ENCODE data around the gene S100A7A. TPM values are rescaled to one million over a fixed set of nuclear protein-coding genes. Genes with fewer than 3 reads are reported as not detected.
"Not testable (repeated sequence)": the region's sequence is repeated elsewhere in the genome, so short reads cannot be mapped to it uniquely, and the experiment has no call there.

The S100A7A gene
- total RNA-seq, 1 donor from 2014 or later: not detected

DNA sequence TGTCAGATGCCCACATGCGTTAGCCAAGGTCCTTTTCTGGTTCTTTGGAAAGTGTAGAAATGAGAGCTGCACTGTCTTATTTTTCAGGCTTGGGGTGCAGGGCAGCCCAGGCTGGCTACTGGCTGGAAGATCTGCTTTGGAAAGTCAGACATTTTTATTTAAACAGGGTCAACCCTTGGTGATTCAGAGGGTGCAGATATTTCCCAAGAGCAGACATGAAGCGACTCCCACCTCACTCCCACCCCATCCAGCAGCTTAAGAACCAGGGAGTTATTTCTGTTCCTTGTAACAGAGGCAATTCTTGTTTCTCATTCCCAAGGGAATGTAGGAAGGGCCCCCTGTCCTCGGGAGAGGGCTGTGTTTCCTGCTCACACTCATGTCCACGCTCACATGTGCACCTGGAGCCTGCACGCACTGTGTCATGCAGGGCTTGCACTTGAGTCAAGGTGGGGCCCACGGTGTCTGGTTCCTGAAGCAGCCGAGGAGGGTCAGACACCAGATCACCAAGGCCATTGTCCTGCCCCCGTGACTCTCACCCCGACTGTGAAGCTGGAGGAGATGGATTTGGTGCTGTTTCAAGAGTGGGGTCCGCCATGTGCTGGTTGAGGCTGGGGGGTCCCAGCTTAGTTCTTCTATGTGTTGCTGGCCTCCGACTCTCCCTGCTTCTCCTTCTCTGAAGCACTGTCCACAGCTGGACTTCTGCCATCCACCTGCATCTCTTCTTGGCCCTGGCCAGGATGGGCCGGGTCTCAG lies 992 bp downstream of the S100A7A start:
- TF ChIP-seq, protein P1, sequence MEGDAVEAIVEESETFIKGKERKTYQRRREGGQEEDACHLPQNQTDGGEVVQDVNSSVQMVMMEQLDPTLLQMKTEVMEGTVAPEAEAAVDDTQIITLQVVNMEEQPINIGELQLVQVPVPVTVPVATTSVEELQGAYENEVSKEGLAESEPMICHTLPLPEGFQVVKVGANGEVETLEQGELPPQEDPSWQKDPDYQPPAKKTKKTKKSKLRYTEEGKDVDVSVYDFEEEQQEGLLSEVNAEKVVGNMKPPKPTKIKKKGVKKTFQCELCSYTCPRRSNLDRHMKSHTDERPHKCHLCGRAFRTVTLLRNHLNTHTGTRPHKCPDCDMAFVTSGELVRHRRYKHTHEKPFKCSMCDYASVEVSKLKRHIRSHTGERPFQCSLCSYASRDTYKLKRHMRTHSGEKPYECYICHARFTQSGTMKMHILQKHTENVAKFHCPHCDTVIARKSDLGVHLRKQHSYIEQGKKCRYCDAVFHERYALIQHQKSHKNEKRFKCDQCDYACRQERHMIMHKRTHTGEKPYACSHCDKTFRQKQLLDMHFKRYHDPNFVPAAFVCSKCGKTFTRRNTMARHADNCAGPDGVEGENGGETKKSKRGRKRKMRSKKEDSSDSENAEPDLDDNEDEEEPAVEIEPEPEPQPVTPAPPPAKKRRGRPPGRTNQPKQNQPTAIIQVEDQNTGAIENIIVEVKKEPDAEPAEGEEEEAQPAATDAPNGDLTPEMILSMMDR (IDR thresholded peaks at IDR 0.05; ENCODE audit: borderline replicate concordance): no peak

GRCh38 chr1:153418758-153419435 lies 2.6 kb downstream of the S100A7A start:
- H3K9me3 ChIP-seq (replicated peaks); H3K27ac ChIP-seq (replicated peaks); H3K4me1 ChIP-seq; H3K36me3 ChIP-seq; intact Hi-C loops (cut with micrococcal nuclease); DNase-seq; H3K4me3 ChIP-seq: not testable (repeated sequence)
- H3K27me3 ChIP-seq (ENCODE audit: low read depth): peaks cover 39% of the 10 kb centered on the region

More for the DNA sequence above, 992 bp downstream of the S100A7A start:
- peaks cover 35% of the 10 kb centered on the region for H3K27me3 ChIP-seq (ENCODE audit: low read depth)
- H3K27ac ChIP-seq (replicated peaks): no peak overlapping the region
- DNase-seq: no peak
- H3K4me1 ChIP-seq: no peaks in the 10 kb centered on the region
- H3K36me3 ChIP-seq: no peaks in the 10 kb centered on the region
- no peak overlapping the region for H3K4me3 ChIP-seq
- peaks cover 12% of the 10 kb centered on the region for H3K9me3 ChIP-seq (replicated peaks)
- intact Hi-C loops (cut with micrococcal nuclease): no loop called here

GRCh38 chr1:153419436-153419793 lies 3.1 kb downstream of the S100A7A start:
- H3K4me3 ChIP-seq; DNase-seq; H3K27ac ChIP-seq (replicated peaks); H3K4me1 ChIP-seq; H3K9me3 ChIP-seq (replicated peaks); H3K36me3 ChIP-seq; intact Hi-C loops (cut with micrococcal nuclease): not testable (repeated sequence)
- H3K27me3 ChIP-seq (ENCODE audit: low read depth): peaks cover 44% of the 10 kb centered on the region

DNA sequence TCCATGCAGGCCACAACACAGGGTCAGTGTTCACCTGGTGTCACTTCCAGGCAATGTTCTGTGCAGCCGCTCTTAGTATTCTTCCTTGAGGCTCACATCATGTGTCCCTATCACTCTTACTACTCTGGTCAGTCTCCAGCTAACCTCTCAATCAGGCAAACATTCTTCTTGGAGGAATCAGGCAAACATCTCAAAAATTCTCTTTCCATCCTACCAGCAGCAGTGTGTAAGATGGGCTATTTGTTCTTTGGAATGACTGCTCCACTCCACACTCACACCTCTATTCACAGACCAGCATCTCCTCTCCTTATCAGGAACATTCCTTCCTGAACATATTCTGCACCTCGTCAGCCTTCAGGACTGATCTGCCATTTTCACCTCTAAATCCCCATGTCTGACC lies 4.0 kb downstream of the S100A7A start:
- intact Hi-C loops (cut with micrococcal nuclease): no loop called here
- Histone ChIP-seq H3K4me3 (no peak overlapping the region), H3K27me3 (ENCODE audit: low read depth) (peaks cover 49% of the 10 kb centered on the region), H3K27ac (replicated peaks) (no peak overlapping the region), H3K4me1 (no peaks in the 10 kb centered on the region), H3K36me3 (no peaks in the 10 kb centered on the region), H3K9me3 (replicated peaks) (no peaks in the 10 kb centered on the region)
- DNase-seq: no peak
- TF ChIP-seq, protein P1 (IDR thresholded peaks at IDR 0.05; ENCODE audit: borderline replicate concordance): no peak

DNA sequence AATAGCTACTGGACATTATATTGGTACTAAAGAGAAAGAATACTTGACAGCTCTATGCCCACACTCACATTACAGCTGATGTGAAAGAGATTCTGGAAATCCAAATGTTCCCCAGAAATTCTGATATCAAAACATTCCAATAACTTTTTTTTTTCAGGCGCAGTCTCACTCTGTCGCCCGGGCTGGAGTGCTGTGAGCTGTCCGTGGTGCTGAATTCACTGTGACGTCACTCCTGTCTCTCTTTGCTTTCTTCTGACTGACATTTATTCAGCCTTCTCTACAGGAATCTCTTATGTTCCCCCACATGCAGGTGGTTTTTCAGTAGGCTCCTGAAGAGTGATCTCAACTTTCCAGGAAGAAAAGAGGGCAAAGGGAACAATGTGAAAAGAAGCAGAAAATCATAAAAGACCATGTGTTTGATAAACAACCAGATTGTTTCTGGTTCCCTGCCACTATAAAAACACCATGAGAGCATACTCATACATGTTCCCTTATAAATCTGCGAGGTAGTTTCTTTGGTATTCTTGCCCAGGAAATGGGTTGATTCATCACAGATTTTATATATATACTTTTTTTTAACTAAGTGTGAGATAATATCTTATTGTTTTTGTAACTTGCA lies 6.2 kb downstream of the S100A7A start:
- peak; percentile 67 for DNase-seq
- no peak overlapping the region for H3K27ac ChIP-seq (replicated peaks)
- H3K4me3 ChIP-seq: no peak overlapping the region
- H3K27me3 ChIP-seq (ENCODE audit: low read depth): peaks cover 64% of the 10 kb centered on the region
- no peaks in the 10 kb centered on the region for H3K9me3 ChIP-seq (replicated peaks)
- H3K4me1 ChIP-seq: no peaks in the 10 kb centered on the region
- TF ChIP-seq, protein P1 (IDR thresholded peaks at IDR 0.05; ENCODE audit: borderline replicate concordance): no peak
- intact Hi-C loops (cut with micrococcal nuclease): no loop called here
- no peaks in the 10 kb centered on the region for H3K36me3 ChIP-seq

- H3K27ac ChIP-seq (replicated peaks): no peak overlapping the region
- TF ChIP-seq, protein P1 (IDR thresholded peaks at IDR 0.05; ENCODE audit: borderline replicate concordance): no peak
- no peaks in the 10 kb centered on the region for H3K9me3 ChIP-seq (replicated peaks)
- no peak overlapping the region for H3K4me3 ChIP-seq
- peaks cover 64% of the 10 kb centered on the region for H3K27me3 ChIP-seq (ENCODE audit: low read depth)
- H3K36me3 ChIP-seq: no peaks in the 10 kb centered on the region
- H3K4me1 ChIP-seq: no peaks in the 10 kb centered on the region
- no peak for DNase-seq
- intact Hi-C loops (cut with micrococcal nuclease): no loop called here
Observed at GRCh38 chr1:153426809-153427208, 10.5 kb downstream of the S100A7A start.
